ENCODE measurements around the gene RHEBL1.

Gene RHEBL1

GRCh38 chr12:49037111-49037946, 32.5 kb downstream of the RHEBL1 start:
- no peak for DNase-seq (ENCODE audit: low read depth in 2 of 2)

DNA sequence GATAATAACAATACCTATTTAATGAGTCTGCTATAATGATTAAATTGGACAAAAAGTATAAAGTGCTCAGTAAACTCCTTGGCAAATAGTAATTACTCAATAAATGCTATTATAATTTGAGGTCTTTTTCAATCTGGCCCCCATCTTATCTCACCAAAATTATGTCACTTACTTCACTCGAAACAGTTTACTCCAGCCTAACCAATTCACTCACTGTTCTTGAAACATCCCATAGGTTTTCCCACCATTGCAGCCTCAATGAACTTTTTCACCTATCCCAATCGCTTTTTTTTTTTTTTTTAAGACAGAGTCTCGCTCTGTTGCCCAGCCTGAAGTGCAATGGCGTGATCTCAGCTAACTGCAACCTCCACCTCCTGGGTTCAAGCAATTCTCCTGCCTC, 33.8 kb downstream of the RHEBL1 start:
- DNase-seq (ENCODE audit: low read depth in 2 of 2) = no peak

- DNase-seq (ENCODE audit: low read depth in 2 of 2) = no peak
Measured at GRCh38 chr12:49034286-49034622, 35.5 kb downstream of the RHEBL1 start.

- no peak for DNase-seq (ENCODE audit: low read depth in 2 of 2)
Measured at GRCh38 chr12:49033611-49034285, 36.0 kb downstream of the RHEBL1 start.

DNA sequence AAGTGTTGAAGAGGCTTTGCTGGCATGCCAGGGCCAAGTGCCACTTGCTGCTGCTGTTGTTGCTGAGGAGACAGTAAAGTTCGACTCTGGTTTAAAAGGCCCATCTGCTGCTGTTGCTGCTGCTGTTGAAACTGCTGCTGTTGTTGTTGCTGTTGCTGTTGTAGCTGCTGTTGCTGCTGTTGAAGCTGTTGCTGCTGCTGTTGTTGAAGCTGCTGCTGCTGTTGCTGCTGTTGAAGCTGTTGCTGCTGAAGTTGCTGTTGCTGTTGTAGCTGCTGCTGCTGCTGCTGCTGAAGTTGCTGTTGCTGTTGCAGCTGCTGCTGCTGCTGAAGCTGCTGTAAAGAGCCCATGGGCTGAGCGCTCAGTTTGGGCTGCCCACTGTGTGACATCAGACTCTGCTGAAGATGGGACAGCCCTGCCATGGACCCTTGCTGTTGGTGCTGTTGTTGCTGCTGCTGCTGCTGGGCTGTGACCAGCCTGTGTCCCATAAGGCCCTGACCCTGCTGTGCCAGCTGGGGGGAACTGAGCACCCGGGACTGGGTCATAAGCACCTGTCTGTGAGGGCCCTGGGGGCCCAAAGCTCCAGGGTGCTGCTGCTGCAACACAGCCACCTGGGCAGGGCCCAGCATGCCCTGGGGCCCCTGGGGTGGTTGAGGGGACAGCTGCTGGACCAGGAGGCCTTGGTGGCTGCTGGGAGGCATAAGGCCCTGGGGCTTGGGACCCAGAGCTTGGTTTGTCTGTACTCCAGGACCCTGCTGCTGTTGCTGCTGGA, 36.9 kb downstream of the RHEBL1 start:
- no peak for DNase-seq (ENCODE audit: low read depth in 2 of 2)

DNA sequence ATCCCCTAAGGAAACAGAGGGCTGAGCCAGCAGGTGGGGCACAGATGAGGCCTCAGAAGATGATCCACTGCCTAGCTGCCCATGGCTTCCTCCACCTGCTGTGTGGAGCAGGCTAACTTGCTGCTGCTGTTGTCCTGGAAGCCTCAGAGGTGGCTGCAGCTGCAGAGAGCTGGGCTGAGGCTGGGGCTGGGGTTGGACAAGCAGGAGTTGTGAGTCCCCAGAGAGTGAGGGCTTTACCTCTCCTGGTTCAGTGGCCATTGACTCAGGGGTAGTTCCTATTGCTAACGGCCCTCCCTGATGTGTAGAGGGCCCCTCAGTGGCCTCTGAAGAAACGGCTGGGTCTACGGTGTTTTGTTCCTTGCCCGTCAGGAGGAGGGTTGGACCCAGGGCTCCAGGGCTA, 37.5 kb downstream of the RHEBL1 start:
- no peak for DNase-seq (ENCODE audit: low read depth in 2 of 2)

- DNase-seq (ENCODE audit: low read depth in 2 of 2) = no peak
Measured at GRCh38 chr12:49031573-49032161, 38.1 kb downstream of the RHEBL1 start.

DNA sequence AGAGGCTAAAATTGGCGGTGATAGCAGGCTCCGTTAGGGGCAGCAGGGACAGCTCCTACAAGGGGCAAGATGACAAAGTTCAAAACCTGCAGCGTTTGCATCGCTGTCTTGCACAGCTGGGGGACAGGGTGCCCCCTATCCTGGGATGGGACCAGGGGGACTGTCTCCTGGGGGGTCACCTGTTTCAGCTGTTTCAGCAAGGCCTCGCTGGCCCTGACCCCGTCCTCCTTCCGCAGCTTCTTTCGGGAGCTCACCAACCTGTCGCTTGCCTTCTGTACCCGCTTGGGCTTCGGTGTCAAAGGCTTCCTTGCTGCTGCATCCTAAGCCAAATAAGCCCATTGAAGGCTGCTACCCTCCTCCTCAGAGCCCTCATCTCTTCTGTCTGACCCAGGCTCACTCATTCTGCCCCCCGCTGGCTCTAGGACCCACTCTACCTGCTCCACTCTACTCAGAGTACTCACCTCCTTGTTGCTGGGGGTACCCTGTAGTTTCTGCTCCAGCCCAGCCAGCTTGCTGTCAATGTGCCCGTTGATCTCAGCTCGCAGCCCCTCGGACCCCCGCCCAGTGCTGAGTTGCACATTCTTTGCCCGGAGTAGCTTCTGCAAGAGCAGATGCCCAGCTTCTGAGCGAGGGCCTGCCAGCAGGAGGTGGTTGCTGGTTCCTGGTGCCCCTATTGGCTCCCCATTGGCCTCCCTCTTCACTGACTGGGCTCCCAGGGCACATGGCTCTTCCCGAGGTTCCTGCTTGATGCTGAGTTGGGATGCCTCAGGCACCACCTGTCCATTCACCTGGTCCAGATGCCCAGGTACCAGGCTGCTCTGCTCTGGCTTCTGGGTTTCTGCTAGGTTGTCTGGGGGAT, 38.8 kb downstream of the RHEBL1 start:
- no peak for DNase-seq (ENCODE audit: low read depth in 2 of 2)

DNA sequence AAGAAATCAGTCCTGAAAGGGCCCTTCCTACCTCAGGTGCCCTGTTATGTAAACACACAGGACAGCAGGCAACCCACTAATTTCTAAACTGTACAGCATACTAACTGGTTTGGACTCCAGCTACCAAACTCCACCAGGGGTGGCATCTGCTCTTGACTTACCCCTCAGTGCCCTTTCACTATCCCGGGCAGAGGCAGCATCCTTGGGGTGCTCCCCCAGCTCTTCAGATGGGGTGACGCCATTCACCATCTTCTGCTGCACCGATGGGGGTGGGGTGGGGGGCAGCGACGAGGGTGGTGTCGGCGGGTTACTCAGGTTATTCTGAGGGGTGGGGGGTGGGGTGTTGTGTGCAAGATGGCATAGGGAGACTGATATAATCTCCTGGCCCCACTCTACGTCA, 39.7 kb downstream of the RHEBL1 start:
- no peak for DNase-seq (ENCODE audit: low read depth in 2 of 2)

- DNase-seq (ENCODE audit: low read depth in 2 of 2) = no peak
Measured at GRCh38 chr12:49028666-49029275, 41.0 kb downstream of the RHEBL1 start.

DNA sequence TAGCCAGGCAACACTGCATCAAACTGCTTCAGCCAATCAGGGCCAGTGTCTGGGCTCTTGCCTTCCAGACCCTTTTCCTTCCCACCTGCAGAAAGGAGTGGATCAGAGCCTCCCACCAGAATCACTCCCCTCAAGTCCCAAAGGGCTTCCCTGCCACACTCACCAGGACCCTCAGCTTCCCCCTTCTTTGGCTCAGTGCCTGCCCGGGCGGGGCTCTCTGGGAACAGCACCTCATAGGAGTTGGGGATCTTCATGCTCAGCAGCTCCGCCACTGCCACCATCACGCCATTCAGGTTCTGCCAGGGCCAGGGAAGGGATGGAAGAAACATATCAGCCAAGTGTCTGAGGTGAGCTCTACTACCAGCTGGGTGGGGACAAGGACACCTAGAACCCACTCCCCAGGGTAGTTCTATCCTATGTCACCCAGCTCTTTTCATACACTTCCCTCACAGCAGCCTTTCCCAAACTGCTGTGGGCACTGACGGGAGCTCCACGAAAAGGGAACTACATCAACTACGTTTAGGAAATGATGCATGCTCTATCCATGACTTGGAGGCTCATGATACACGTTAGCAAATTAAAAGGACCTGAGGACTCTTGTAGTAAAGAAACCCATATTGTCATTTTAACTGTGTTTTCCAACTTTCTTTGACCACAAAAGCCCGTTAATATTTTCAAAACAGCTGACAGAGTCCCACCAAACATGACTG, 41.8 kb downstream of the RHEBL1 start:
- no peak for DNase-seq (ENCODE audit: low read depth in 2 of 2)

- no peak for DNase-seq (ENCODE audit: low read depth in 2 of 2)
Measured at GRCh38 chr12:49026678-49027480, 42.9 kb downstream of the RHEBL1 start.

- no peak for DNase-seq (ENCODE audit: low read depth in 2 of 2)
Measured at GRCh38 chr12:49026101-49026500, 43.7 kb downstream of the RHEBL1 start.

GRCh38 chr12:49025463-49025862, 44.3 kb downstream of the RHEBL1 start:
- no peak for DNase-seq (ENCODE audit: low read depth in 2 of 2)

DNA sequence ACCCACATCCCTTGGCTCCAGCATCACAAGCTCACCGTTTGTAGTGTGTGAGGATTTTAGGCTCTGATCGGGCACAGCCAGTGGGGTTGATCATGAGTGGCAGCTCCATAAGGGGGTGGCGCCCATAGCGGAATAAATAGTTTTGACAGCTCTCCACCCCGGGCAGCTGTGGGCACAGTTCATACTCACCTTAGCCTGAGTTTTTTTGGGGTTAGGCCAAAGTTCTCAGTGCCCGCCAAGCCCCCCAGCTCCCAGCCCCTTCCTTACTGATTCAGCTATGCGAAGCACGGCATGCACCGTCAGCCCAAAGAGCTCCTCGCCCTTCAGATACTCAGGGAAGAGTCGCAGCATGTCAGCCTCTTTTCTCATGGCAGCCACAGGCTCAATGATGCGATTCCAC, 45.2 kb downstream of the RHEBL1 start:
- no peak for DNase-seq (ENCODE audit: low read depth in 2 of 2)

DNA sequence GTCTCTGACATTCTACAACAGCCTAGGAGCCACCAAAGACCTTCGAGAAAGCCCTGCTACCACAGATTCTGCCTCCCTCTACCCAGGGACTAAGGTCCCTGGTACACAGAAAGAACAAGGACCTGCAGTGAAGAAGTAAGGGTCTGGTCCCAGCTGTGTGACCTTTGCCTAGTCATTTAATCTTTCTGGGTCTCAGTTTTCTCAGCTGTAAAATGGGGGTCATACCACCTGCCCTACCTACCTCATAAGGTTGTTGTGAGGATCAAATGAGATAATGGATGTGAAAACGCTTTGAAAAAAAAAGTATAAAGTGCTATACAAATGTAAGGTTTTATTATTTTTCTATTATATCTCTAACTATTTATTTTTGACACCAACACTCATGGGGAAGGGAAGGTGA, 46.0 kb downstream of the RHEBL1 start:
- no peak for DNase-seq (ENCODE audit: low read depth in 2 of 2)

DNA sequence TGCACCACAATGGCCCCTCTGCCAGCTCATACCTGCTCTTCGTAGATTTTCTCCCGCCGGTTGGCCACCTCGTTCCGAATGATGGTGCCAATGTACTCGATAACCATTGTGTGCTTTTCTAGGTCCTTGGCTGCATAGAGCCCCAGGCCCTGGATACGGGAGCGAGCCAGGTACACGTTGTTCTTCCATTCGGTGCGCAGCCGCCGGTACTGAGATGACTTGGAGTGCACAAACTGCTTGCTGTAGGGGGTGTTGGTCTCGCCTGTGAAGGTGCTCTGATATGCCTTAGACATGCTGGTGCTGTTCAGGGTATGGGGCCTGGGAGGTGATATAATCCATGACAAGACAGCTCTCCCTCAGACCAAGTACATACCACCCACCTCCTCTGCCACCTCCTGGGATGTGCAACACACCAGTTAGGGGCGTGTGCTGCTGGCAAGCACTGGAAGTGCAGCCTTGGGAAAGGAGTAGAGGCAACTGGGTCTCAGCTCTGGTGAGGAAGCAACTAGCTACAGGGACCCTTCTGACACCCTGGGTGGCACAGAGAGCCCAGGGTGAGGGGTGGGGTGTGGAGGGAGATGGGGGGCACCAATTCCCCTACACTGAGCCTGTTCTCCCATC, 47.1 kb downstream of the RHEBL1 start:
- DNase-seq (ENCODE audit: low read depth in 2 of 2) = no peak

- DNase-seq (ENCODE audit: low read depth in 2 of 2) = no peak
Measured at GRCh38 chr12:49021292-49021915, 48.4 kb downstream of the RHEBL1 start.

DNA sequence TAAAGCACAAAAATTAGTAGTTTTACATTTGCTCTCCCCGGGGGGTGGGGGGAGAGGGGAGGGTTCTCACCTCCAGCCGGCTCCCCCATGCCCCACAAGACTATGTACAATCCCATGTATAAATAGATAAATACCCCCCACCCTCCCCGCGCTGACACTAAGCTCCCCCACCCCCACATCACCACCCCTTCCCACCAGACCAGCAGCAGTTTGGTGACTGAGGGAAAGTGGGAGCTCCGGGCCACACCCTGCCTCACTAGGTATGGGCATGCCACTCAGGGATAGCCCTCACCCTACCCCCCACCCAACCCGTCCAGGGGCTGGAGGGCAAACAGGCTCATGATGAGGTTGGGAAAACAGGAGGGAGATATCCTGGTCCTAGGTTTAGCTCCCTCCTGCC, 49.3 kb downstream of the RHEBL1 start:
- DNase-seq (ENCODE audit: low read depth in 2 of 2) = no peak

Data from stimulated activated CD8-positive, alpha-beta memory T cell treated with anti-CD3 and anti-CD28 coated beads, Interleukin-15, amount 100 ng/mL, for 48 hours (primary cell).